H1 (cell line): ENCODE measurements around the gene PRR35. TPM values are rescaled to one million over a fixed set of nuclear protein-coding genes. Genes with fewer than 3 reads are reported as not detected.

Experiments used
- ASH2L ChIP-seq: fragments of 200-600, 300-600 bp; sonication (generic); IDR thresholded peaks from one replicate; pipeline ENCODE4 v1.7.1; 2017; ENCODE audit warnings: low read length
- ATF3 ChIP-seq: IDR thresholded peaks from 2 replicates; pipeline ENCODE4 v1.6.1; 2011; ENCODE audit warnings: low read depth, mild to moderate bottlenecking, low read length; ENCODE audit not compliant: insufficient read depth
- BACH1 ChIP-seq: IDR thresholded peaks from 2 replicates; pipeline ENCODE4 v1.6.1; 2012; ENCODE audit warnings: low read length, improper control_type of control experiment
- CBX5 ChIP-seq: fragments of 300-800, 300-1000 bp; sonication (generic); IDR thresholded peaks from 2 replicates; pipeline ENCODE4 v1.7.1; 2016; ENCODE audit warnings: antibody characterized with exemption, low read length, low read depth
- CEBPB ChIP-seq: IDR thresholded peaks from 2 replicates; pipeline ENCODE4 v1.6.1; 2012; ENCODE audit warnings: low read depth, low read length
- CHD1 ChIP-seq: IDR thresholded peaks from 2 replicates; pipeline ENCODE4 v1.6.1; 2012; ENCODE audit warnings: low read depth, low read length, improper control_type of control experiment
- CHD2 ChIP-seq: IDR thresholded peaks from 2 replicates; pipeline ENCODE4 v1.6.1; 2012; ENCODE audit warnings: low read length, improper control_type of control experiment
- E2F6 ChIP-seq: IDR thresholded peaks from 2 replicates; pipeline ENCODE4 v1.6.1; 2012; ENCODE audit warnings: inconsistent platforms
- EZH2 ChIP-seq: fragments of 200-600 bp; sonication (generic); IDR thresholded peaks from 2 replicates; pipeline ENCODE4 v1.7.1; 2012; ENCODE audit warnings: low read depth, mild to moderate bottlenecking, moderate library complexity, low read length, inconsistent platforms; ENCODE audit not compliant: severe bottlenecking
- GTF2F1 ChIP-seq: IDR thresholded peaks from 2 replicates; pipeline ENCODE4 v1.6.1; 2012; ENCODE audit warnings: low read depth, low read length, improper control_type of control experiment, borderline replicate concordance
- HDAC6 ChIP-seq: IDR thresholded peaks from one replicate; pipeline ENCODE4 v1.7.1; 2012; ENCODE audit warnings: low read depth, mild to moderate bottlenecking, inconsistent platforms, low read length, moderate library complexity
- KDM1A ChIP-seq: fragments of 200-600, 300-600 bp; sonication (generic); IDR thresholded peaks from 2 replicates; pipeline ENCODE4 v1.7.1; 2016; ENCODE audit warnings: mild to moderate bottlenecking, low read length, borderline replicate concordance
- KDM5A ChIP-seq: fragments of 200-600 bp; IDR thresholded peaks from 2 replicates; pipeline ENCODE4 v1.7.1; 2012; ENCODE audit warnings: mild to moderate bottlenecking, low read length, inconsistent platforms, mixed read lengths
- MAFK ChIP-seq: IDR thresholded peaks from 2 replicates; pipeline ENCODE4 v1.6.1; 2012; ENCODE audit warnings: low read depth, mild to moderate bottlenecking, improper control_type of control experiment, low read length
- RAD21 ChIP-seq, 2 experiments: IDR thresholded peaks in 1 of 2; conservative IDR thresholded peaks in 1 of 2; 2 replicates each; pipeline ENCODE4 v1.6.1; 2011; ENCODE audit warnings: low read depth in 2 of 2, low read length in 2 of 2, improper control_type of control experiment in 1 of 2, inconsistent platforms in 1 of 2, mild to moderate bottlenecking in 1 of 2, moderate library complexity in 1 of 2
- RBBP5 ChIP-seq: IDR thresholded peaks from 2 replicates; pipeline ENCODE4 v1.7.1; 2012; ENCODE audit warnings: low read depth, mild to moderate bottlenecking, inconsistent platforms, low read length, moderate library complexity, borderline replicate concordance
- RXRA ChIP-seq: IDR thresholded peaks from 2 replicates; pipeline ENCODE4 v1.6.1; 2011; ENCODE audit warnings: low read depth, mild to moderate bottlenecking, low read length, moderate library complexity; ENCODE audit not compliant: insufficient read depth
- SIRT6 ChIP-seq: IDR thresholded peaks from one replicate; pipeline ENCODE4 v1.7.1; 2012; ENCODE audit warnings: low read length, inconsistent platforms
- SIX5 ChIP-seq: IDR thresholded peaks from 2 replicates; pipeline ENCODE4 v1.6.1; 2011; ENCODE audit warnings: mild to moderate bottlenecking, low read depth, low read length
- SP2 ChIP-seq: IDR thresholded peaks from 2 replicates; pipeline ENCODE4 v1.6.1; 2012; ENCODE audit warnings: mild to moderate bottlenecking, low read length, inconsistent platforms
- SP4 ChIP-seq: IDR thresholded peaks from 2 replicates; pipeline ENCODE4 v1.6.1; 2012; ENCODE audit warnings: low read length, inconsistent platforms
- SRF ChIP-seq: IDR thresholded peaks from 2 replicates; pipeline ENCODE4 v1.6.1; 2011; ENCODE audit warnings: mild to moderate bottlenecking, low read depth, low read length, moderate library complexity
- SUZ12 ChIP-seq: fragments of 200-600 bp; sonication (generic); IDR thresholded peaks from 2 replicates; pipeline ENCODE4 v1.6.1; 2012; ENCODE audit warnings: mild to moderate bottlenecking, inconsistent platforms, low read length, moderate library complexity, mixed read lengths
- TCF12 ChIP-seq: IDR thresholded peaks from 2 replicates; pipeline ENCODE4 v1.6.1; 2011; ENCODE audit warnings: low read depth, mild to moderate bottlenecking, low read length
- ZNF274 ChIP-seq: IDR thresholded peaks from 2 replicates; pipeline ENCODE4 v1.7.0; 2012; ENCODE audit warnings: low read length, borderline replicate concordance; ENCODE audit errors: extremely low read depth
- polyA plus RNA-seq, 7 experiments: library from polyadenylated mRNA; depleted of rRNA in 3 of 7; stranded (reverse) in 5 of 7; unstranded in 2 of 7; fragments of >200 nt in 5 of 7; fragments of 200-250 nt in 2 of 7; gene quantifications; 1 replicate in 5 of 7; 2 replicates in 1 of 7; 4 replicates in 1 of 7; pipeline versions ENCODE4 v1.2.1 to v1.2.3, GENCODE V29; 2011 to 2013; ENCODE audit warnings: missing spikeins in 2 of 7, mixed read lengths in 2 of 7
- total RNA-seq: library from RNA; stranded (reverse); fragmentation: NEBNext Ultra II Directional; extraction: Animal tissue kit (Norgen Biotek cat#: 25700); gene quantifications from 2 replicates; pipeline ENCODE4 v1.2.1, GENCODE V29; 2021

The PRR35 gene
- total and polyA plus RNA-seq, 2 of the 8 experiments (the other 6 are each of a cell fraction or from before 2014, with no cell fraction given), result 0.38 to 0.50 TPM

- no peak for TF ChIP-seq RXRA
- TF ChIP-seq TCF12, result no peak
- no peak for TF ChIP-seq GTF2F1
- TF ChIP-seq SP4, result no peak
- TF ChIP-seq SP2, result no peak
- TF ChIP-seq CBX5, result no peak
- no peak for TF ChIP-seq CHD2
- no peak for TF ChIP-seq CEBPB
- TF ChIP-seq HDAC6, result no peak
- TF ChIP-seq ATF3, result 0 out of 2 replicates have a peak, but pooled peaks have one; percentile 25
- TF ChIP-seq RAD21 (IDR thresholded peaks at IDR 0.05 in 1 of 2, conservative IDR thresholded peaks at IDR 0.05 in 1 of 2; ENCODE audit: low read depth in 2 of 2, low read length in 2 of 2), result peak; percentile 74 to 87
- no peak for TF ChIP-seq BACH1
- no peak for TF ChIP-seq RBBP5
- TF ChIP-seq ASH2L, result no peak
- no peak for TF ChIP-seq KDM5A
- TF ChIP-seq SUZ12, result no peak
- TF ChIP-seq SIX5, result no peak
- TF ChIP-seq CHD1, result no peak
- TF ChIP-seq SRF, result no peak
- TF ChIP-seq MAFK, result no peak
- no peak for TF ChIP-seq EZH2
- TF ChIP-seq ZNF274, result no peak
- no peak for TF ChIP-seq SIRT6
- no peak for TF ChIP-seq KDM1A
- TF ChIP-seq E2F6, result no peak
Observed at GRCh38 chr16:610513-611381, 50.6 kb downstream of the PRR35 start (continued).
